Smooth muscle cell (in vitro differentiated cells): ENCODE data around the gene POU2F3. TPM values are rescaled to one million over a fixed set of nuclear protein-coding genes. Genes with fewer than 3 reads are reported as not detected.
A peak's percentile ranks its signal among the peaks of the same experiment; 100 is the strongest.

Experiments
- DNase-seq: peaks from one replicate; lab custom pipeline; 2025; ENCODE audit not compliant: unreplicated experiment; lab: John Stamatoyannopoulos, UW
- H2AFZ ChIP-seq: fragments of 200-600 bp; sonication (generic); 2 replicates; pipeline ENCODE4 v1.6.0; 2016; ENCODE audit warnings: antibody characterized with exemption, low read depth, mild to moderate bottlenecking
- H3F3A ChIP-seq: fragments of 200-600 bp; sonication (generic); 2 replicates; pipeline ENCODE4 v1.6.0; 2017; ENCODE audit warnings: antibody characterized with exemption, low read depth
- H3K27ac ChIP-seq: fragments of 200-600 bp; sonication (generic); 2 replicates; pipeline ENCODE4 v1.5.1; 2016; ENCODE audit warnings: low read depth, mild to moderate bottlenecking
- H3K27me3 ChIP-seq: fragments of 200-600 bp; sonication (generic); 2 replicates; pipeline ENCODE4 v1.6.1; 2016; ENCODE audit warnings: low read depth, mild to moderate bottlenecking
- H3K36me3 ChIP-seq: fragments of 200-600 bp; sonication (generic); 2 replicates; pipeline ENCODE4 v1.5.1; 2016; ENCODE audit warnings: low read depth
- H3K4me1 ChIP-seq: fragments of 200-600 bp; sonication (generic); 2 replicates; pipeline ENCODE4 v1.5.1; 2016; ENCODE audit warnings: low read depth
- H3K4me2 ChIP-seq: fragments of 200-600 bp; sonication (generic); 2 replicates; pipeline ENCODE4 v1.6.0; 2016; ENCODE audit warnings: mild to moderate bottlenecking
- H3K4me3 ChIP-seq: fragments of 200-600 bp; sonication (generic); 2 replicates; pipeline ENCODE4 v1.5.1; 2016; ENCODE audit warnings: mild to moderate bottlenecking
- H3K79me2 ChIP-seq: fragments of 200-600 bp; sonication (generic); 2 replicates; pipeline ENCODE4 v1.6.0; 2016; ENCODE audit warnings: low read depth, mild to moderate bottlenecking
- H3K9ac ChIP-seq: fragments of 200-600 bp; sonication (generic); 2 replicates; pipeline ENCODE4 v1.6.0; 2016; ENCODE audit warnings: low read depth
- H3K9me3 ChIP-seq: fragments of 200-600 bp; sonication (generic); replicated peaks from 2 replicates; pipeline ENCODE4 v1.5.1; 2016; ENCODE audit warnings: low read depth
- H4K20me1 ChIP-seq: fragments of 200-600 bp; sonication (generic); 2 replicates; pipeline ENCODE4 v1.6.0; 2016; ENCODE audit warnings: low read depth
- CTCF ChIP-seq: fragments of 200-600 bp; sonication (generic); IDR thresholded peaks from 2 replicates; pipeline ENCODE4 v1.5.1; 2017; ENCODE audit warnings: borderline replicate concordance, mild to moderate bottlenecking, antibody characterized with exemption; ENCODE audit not compliant: insufficient read depth, poor library complexity, severe bottlenecking
- WGBS: methylation state at CpG from one replicate; pipeline ENCODE4 v1.1.7; 2016; ENCODE audit warnings: low lambda C conversion rate; 5-methylcytosine and 5-hydroxymethylcytosine counted together
- polyA plus RNA-seq: library from polyadenylated mRNA; unstranded; fragments of >200 nt; fragmentation: Nextera tagmentation; extraction: Ambion mirVana; gene quantifications from 2 replicates; pipeline ENCODE4 v1.2.1, GENCODE V29; 2016
- total RNA-seq: library from RNA; depleted of rRNA; stranded (reverse); fragments of >200 nt; gene quantifications from 2 replicates; pipeline ENCODE4 v1.2.3, GENCODE V29; 2014

Gene POU2F3
- total and polyA plus RNA-seq, 2 experiments from 2014 or later = 2.8 TPM; not detected in 1

- Histone ChIP-seq H3K9me3 (no peaks in the 10 kb centered on the region), H3K4me2 (peak overlapping the region; percentile 92), H3F3A (peaks cover 7% of the 10 kb centered on the region), H3K4me3 (peak overlapping the region; percentile 74), H3K79me2 (peaks cover 54% of the 10 kb centered on the region), H3K27me3 (no peaks in the 10 kb centered on the region), H3K27ac (peak overlapping the region; percentile 70), H3K9ac (peak overlapping the region; percentile 44), H3K4me1 (peaks cover 20% of the 10 kb centered on the region), H4K20me1 (peaks cover 38% of the 10 kb centered on the region), H2AFZ (peak overlapping the region; percentile 55), H3K36me3 (no peaks in the 10 kb centered on the region)
- 8% methylated on average over 14 of the region's 18 CpGs for WGBS
- TF ChIP-seq CTCF = no peak
- no peak for DNase-seq
These were observed 28.2 kb upstream of the POU2F3 start for GRCh38 chr11:120211522-120212258.

- Histone ChIP-seq H3K9ac (peak overlapping the region; percentile 44), H3K4me2 (peak overlapping the region; percentile 92), H3K9me3 (no peaks in the 10 kb centered on the region), H3K27ac (peak overlapping the region; percentile 50), H3K36me3 (no peaks in the 10 kb centered on the region), H3K4me1 (peaks cover 20% of the 10 kb centered on the region), H3F3A (peaks cover 7% of the 10 kb centered on the region), H2AFZ (no peak overlapping the region), H3K4me3 (peak overlapping the region; percentile 74), H4K20me1 (peaks cover 45% of the 10 kb centered on the region), H3K27me3 (no peaks in the 10 kb centered on the region), H3K79me2 (peaks cover 61% of the 10 kb centered on the region)
- no peak for TF ChIP-seq CTCF
- WGBS = 18% methylated on average over 13 of the region's 13 CpGs
- DNase-seq = no peak
These were observed 27.6 kb upstream of the POU2F3 start for GRCh38 chr11:120212259-120212878.

- peaks cover 67% of the 10 kb centered on the region for H3K79me2 ChIP-seq
- peak overlapping the region; percentile 92 for H3K4me2 ChIP-seq
- peaks cover 7% of the 10 kb centered on the region for H3F3A ChIP-seq
- no peaks in the 10 kb centered on the region for H3K9me3 ChIP-seq
- H3K36me3 ChIP-seq = no peaks in the 10 kb centered on the region
- no peak for DNase-seq
- H3K4me1 ChIP-seq = peaks cover 17% of the 10 kb centered on the region
- TF ChIP-seq CTCF = no peak
- peak overlapping the region; percentile 74 for H3K4me3 ChIP-seq
- H3K27me3 ChIP-seq = no peaks in the 10 kb centered on the region
- H4K20me1 ChIP-seq = peaks cover 50% of the 10 kb centered on the region
- H3K27ac ChIP-seq = peak overlapping the region; percentile 50
- peak overlapping the region; percentile 44 for H3K9ac ChIP-seq
- no peak overlapping the region for H2AFZ ChIP-seq
- whole genome bisulfite sequencing = 33% methylated on average over 2 of the region's 2 CpGs
These were observed 27.0 kb upstream of the POU2F3 start for GRCh38 chr11:120212926-120213325.
